Measurements from ENCODE around the gene HADH.

- TF ChIP-seq CTCF (IDR thresholded peaks at IDR 0.05) = no peak
- TF ChIP-seq POLR2A (IDR thresholded peaks at IDR 0.05) = no peak
Observed at GRCh38 chr4:108058685-108059440, 69.2 kb downstream of the HADH start.

Measured in right lobe of liver (tissue), 4 donors.